HCT116 (cell line): Measurements from ENCODE around the gene OXER1. TPM values are rescaled to one million over a fixed set of nuclear protein-coding genes. Genes with fewer than 3 reads are reported as not detected.

Source experiments
- ATAC-seq: fragments of 200-7000 bp; cut with Tn5 transposase; 2 replicates; pipeline ENCODE4 v1.9.1; 2020; ENCODE audit warnings: mild to moderate bottlenecking, moderate library complexity
- BruUV-seq: library from RNA; stranded (reverse); fragments of 400-500 nt; replicated peaks from 2 replicates; lab custom pipeline; 2021; lab: Mats Ljungman, UMichigan
- CTCF ChIA-PET: fragments of 300-600 bp; sonication (Branson Sonifier 250); formaldehyde crosslinking; loops from one replicate; lab custom pipeline; 2021; ENCODE audit warnings: antibody characterized with exemption; lab: Charles Lee
- POLR2A ChIA-PET: fragments of 300-600, 350-600 bp; sonication (Branson Sonifier 250); formaldehyde crosslinking; loops from one replicate; lab custom pipeline; 2021; ENCODE audit warnings: antibody characterized with exemption; lab: Charles Lee
- RAD21 ChIA-PET, 2 experiments: fragments of 300-600 bp; sonication (Branson Sonifier 250); formaldehyde crosslinking; loops; one replicate each; lab custom pipeline; 2023; ENCODE audit warnings: low total read pairs in 2 of 2; ENCODE audit not compliant: uncharacterized antibody in 2 of 2, unreplicated experiment in 2 of 2, low non-redundant PET in 1 of 2; lab: Charles Lee
- DNase-seq: peaks from one replicate; pipeline ENCODE4 v3.0.0-alpha.2; 2010; ENCODE audit warnings: low read depth, low spot score
- H2AFZ ChIP-seq: fragments of 200-600 bp; shearing (Covaris generic), sonication (generic); 2 replicates; pipeline ENCODE4 v1.6.1; 2017; ENCODE audit warnings: low read depth, mixed run types, mixed read lengths, antibody characterized with exemption, low read length; ENCODE audit not compliant: poor library complexity, severe bottlenecking
- H3K27ac ChIP-seq: 2 replicates; pipeline ENCODE4 v1.5.1; 2012; ENCODE audit warnings: low read depth, low read length
- H3K27me3 ChIP-seq: fragments of 200-600 bp; sonication (generic); 2 replicates; pipeline ENCODE4 v1.6.1; 2016; ENCODE audit warnings: mixed run types, low read length, mixed read lengths; ENCODE audit not compliant: insufficient read depth
- H3K36me3 ChIP-seq, 2 experiments: fragments of 200-500 bp in 1 of 2; fragments of 200-600 bp in 1 of 2; sonication (Bioruptor generic) in 1 of 2; sonication (generic) in 1 of 2; 2 replicates each; pipeline versions ENCODE4 v1.5.1 to v1.6.1; 2014 to 2016; ENCODE audit warnings: low read length in 2 of 2, inconsistent platforms in 1 of 2, mixed read lengths in 1 of 2, mixed run types in 1 of 2; ENCODE audit not compliant: insufficient read depth in 2 of 2, control insufficient read depth in 1 of 2
- H3K4me1 ChIP-seq, 2 experiments: fragments of 200-600 bp in 1 of 2; sonication (generic) in 1 of 2; 2 replicates each; pipeline versions ENCODE4 v1.5.1 to v1.6.1; 2012 to 2017; ENCODE audit warnings: low read length in 2 of 2, inconsistent platforms in 1 of 2, mild to moderate bottlenecking in 1 of 2, mixed read lengths in 1 of 2, mixed run types in 1 of 2, moderate library complexity in 1 of 2; ENCODE audit not compliant: insufficient read depth in 2 of 2, control insufficient read depth in 1 of 2
- H3K4me2 ChIP-seq: fragments of 200-600 bp; sonication (generic); 2 replicates; pipeline ENCODE4 v1.6.1; 2017; ENCODE audit warnings: mixed run types, low read length, mixed read lengths
- H3K4me3 ChIP-seq, 2 experiments: fragments of 200-600 bp in 1 of 2; sonication (generic) in 1 of 2; replicated peaks in 1 of 2; 2 replicates each; pipeline ENCODE4 v1.5.1; 2011 to 2016; ENCODE audit warnings: low read length in 2 of 2, control low read depth in 1 of 2, low read depth in 1 of 2, mild to moderate bottlenecking in 1 of 2, mixed read lengths in 1 of 2, mixed run types in 1 of 2
- H3K79me2 ChIP-seq: fragments of 200-600 bp; sonication (generic); 2 replicates; pipeline ENCODE4 v1.6.1; 2017; ENCODE audit warnings: mild to moderate bottlenecking, mixed run types, low read length, moderate library complexity, mixed read lengths; ENCODE audit not compliant: insufficient read depth
- H3K9ac ChIP-seq: fragments of 200-600 bp; sonication (generic); 2 replicates; pipeline ENCODE4 v1.6.1; 2016; ENCODE audit warnings: low read length, mixed read lengths
- H3K9me2 ChIP-seq: fragments of 200-600 bp; sonication (generic), shearing (Covaris generic); 2 replicates; pipeline ENCODE4 v1.6.1; 2017; ENCODE audit warnings: mixed run types, mild to moderate bottlenecking, moderate library complexity; ENCODE audit not compliant: insufficient read depth
- H3K9me3 ChIP-seq, 2 experiments: fragments of 200-500 bp in 1 of 2; fragments of 200-600 bp in 1 of 2; sonication (Bioruptor generic) in 1 of 2; sonication (generic) in 1 of 2; 2 replicates each; pipeline ENCODE4 v1.6.1; 2014 to 2017; ENCODE audit warnings: low read length in 2 of 2, mixed read lengths in 2 of 2, inconsistent platforms in 1 of 2, low read depth in 1 of 2, mild to moderate bottlenecking in 1 of 2, mixed run types in 1 of 2, moderate library complexity in 1 of 2; ENCODE audit not compliant: control insufficient read depth in 1 of 2, insufficient read depth in 1 of 2
- H4K20me1 ChIP-seq: fragments of 200-600 bp; sonication (generic), shearing (Covaris generic); 2 replicates; pipeline ENCODE4 v1.6.1; 2017; ENCODE audit warnings: mixed run types, mild to moderate bottlenecking, moderate library complexity; ENCODE audit not compliant: insufficient read depth
- CBX3 ChIP-seq: IDR thresholded peaks from 2 replicates; pipeline ENCODE4 v1.6.1; 2012; ENCODE audit warnings: low read depth
- CEBPB ChIP-seq: IDR thresholded peaks from 2 replicates; pipeline ENCODE4 v1.6.1; 2012; ENCODE audit warnings: low read depth
- ELF1 ChIP-seq: IDR thresholded peaks from 2 replicates; pipeline ENCODE4 v1.6.1; 2012; ENCODE audit warnings: low read depth, borderline replicate concordance
- RAD21 ChIP-seq: IDR thresholded peaks from 2 replicates; pipeline ENCODE4 v1.6.1; 2012; ENCODE audit warnings: low read depth, mild to moderate bottlenecking
- SIN3A ChIP-seq: IDR thresholded peaks from 2 replicates; pipeline ENCODE4 v1.6.1; 2012; ENCODE audit warnings: low read depth
- SRF ChIP-seq: IDR thresholded peaks from 2 replicates; pipeline ENCODE4 v1.6.1; 2012; ENCODE audit warnings: low read depth
- TCF7L2 ChIP-seq: IDR thresholded peaks from 2 replicates; pipeline ENCODE4 v1.7.0; 2011; ENCODE audit warnings: borderline replicate concordance, inconsistent platforms; ENCODE audit not compliant: insufficient read depth, insufficient read length; ENCODE audit errors: extremely low read depth
- YY1 ChIP-seq: IDR thresholded peaks from 2 replicates; pipeline ENCODE4 v1.6.1; 2011; ENCODE audit warnings: low read length, low read depth, moderate library complexity, mild to moderate bottlenecking; ENCODE audit not compliant: insufficient replicate concordance; ENCODE audit errors: extremely low read depth
- ZFX ChIP-seq: fragments of 450-650 bp; IDR thresholded peaks from 2 replicates; pipeline ENCODE4 v1.6.1; 2017
- ZNF274 ChIP-seq: fragments of 200-500 bp; sonication (Bioruptor generic); IDR thresholded peaks from 2 replicates; pipeline ENCODE4 v1.6.1; 2014; ENCODE audit warnings: mild to moderate bottlenecking, low read depth, low read length, inconsistent platforms
- intact Hi-C: fragments of 100-400 bp; cut with micrococcal nuclease; formaldehyde crosslinking; loops from 2 replicates; pipeline ENCODE4 v1.10.0; 2022
- total RNA-seq: library from RNA; stranded (reverse); gene quantifications from one replicate; pipeline ENCODE4 v1.2.1, GENCODE V29; 2021; ENCODE audit not compliant: unreplicated experiment
- TF ChIP-seq, protein P1 (sequence below): IDR thresholded peaks from 2 replicates; pipeline ENCODE4 v1.6.1; 2011; ENCODE audit warnings: mild to moderate bottlenecking, low read length, moderate library complexity; ENCODE audit not compliant: insufficient replicate concordance; ENCODE audit errors: extremely low read depth
- TF ChIP-seq, protein P2 (sequence below): IDR thresholded peaks from 2 replicates; pipeline ENCODE4 v1.6.1; 2012
- TF ChIP-seq, protein P3 (sequence below), 3 experiments: fragments of 200-600 bp in 1 of 3; sonication (generic) in 1 of 3; IDR thresholded peaks in 2 of 3; conservative IDR thresholded peaks in 1 of 3; 2 replicates each; pipeline ENCODE4 v1.5.1; 2012 to 2017; ENCODE audit warnings: low read depth in 2 of 3, low read length in 2 of 3, antibody characterized with exemption in 1 of 3, borderline replicate concordance in 1 of 3, control low read depth in 1 of 3, mild to moderate bottlenecking in 1 of 3, mixed read lengths in 1 of 3, mixed run types in 1 of 3, moderate library complexity in 1 of 3; ENCODE audit not compliant: insufficient read depth in 1 of 3

The OXER1 gene
- total RNA-seq, 1 experiment from 2014 or later, result not detected

DNA sequence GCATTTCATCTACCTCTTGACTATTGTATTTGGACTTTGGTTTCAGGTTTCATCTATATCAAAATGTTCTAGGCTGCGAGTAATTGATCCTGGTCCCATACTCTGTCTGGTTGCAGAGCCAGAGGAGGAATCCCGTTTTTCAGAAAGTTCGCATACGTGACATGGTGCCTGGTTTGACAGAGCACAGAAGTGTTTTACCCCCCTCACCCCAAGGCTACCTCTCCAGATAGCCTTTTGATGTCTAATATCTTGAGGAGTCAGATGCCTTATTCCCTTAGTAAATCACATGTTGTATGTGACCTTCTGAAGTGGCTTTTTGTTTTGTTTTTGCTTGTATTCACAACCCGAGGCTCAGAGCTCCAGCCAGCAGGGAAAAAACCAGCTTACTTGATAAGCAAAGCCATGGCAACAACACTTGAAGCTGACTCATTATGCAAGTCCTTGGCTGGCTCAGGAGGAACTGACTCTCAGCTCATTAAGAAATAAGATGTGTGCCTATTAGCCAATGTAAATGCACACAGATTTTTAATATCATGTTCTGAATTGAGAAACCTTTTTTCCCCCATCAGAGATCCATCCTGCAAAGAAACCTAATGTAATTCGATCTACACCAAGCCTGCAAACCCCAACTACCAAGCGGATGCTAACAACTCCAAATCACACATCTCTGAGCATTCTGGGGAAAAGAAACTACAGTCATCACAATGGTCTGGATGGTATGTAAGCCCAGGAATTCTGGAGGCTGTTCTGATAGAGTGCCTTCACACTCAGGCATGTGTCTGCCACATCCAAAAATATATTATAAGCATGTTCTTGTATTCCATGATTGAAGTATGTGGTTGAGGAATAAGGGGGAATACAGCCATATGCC lies 41.4 kb downstream of the OXER1 start:
- ChIA-PET CTCF (no interaction called here), RAD21 (no interaction called here), POLR2A (no interaction called here)
- TF ChIP-seq RAD21 (no peak), ZFX (no peak)
- Histone ChIP-seq H3K27me3 (no peaks in the 10 kb centered on the region), H3K36me3 (no peaks in the 10 kb centered on the region), H3K9me3 (no peaks in the 10 kb centered on the region), H3K4me2 (no peak overlapping the region), H4K20me1 (no peaks in the 10 kb centered on the region), H3K9me2 (no peaks in the 10 kb centered on the region), H3K4me1 (no peaks in the 10 kb centered on the region), H3K79me2 (no peaks in the 10 kb centered on the region), H3K9ac (no peak overlapping the region), H3K27ac (no peak overlapping the region), H2AFZ (no peak overlapping the region), H3K4me3 (no peak overlapping the region)
- BruUV-seq, result no TSS peak
- DNase-seq (no peak), ATAC-seq (no peak)
- intact Hi-C loops, result no loop called here

DNA sequence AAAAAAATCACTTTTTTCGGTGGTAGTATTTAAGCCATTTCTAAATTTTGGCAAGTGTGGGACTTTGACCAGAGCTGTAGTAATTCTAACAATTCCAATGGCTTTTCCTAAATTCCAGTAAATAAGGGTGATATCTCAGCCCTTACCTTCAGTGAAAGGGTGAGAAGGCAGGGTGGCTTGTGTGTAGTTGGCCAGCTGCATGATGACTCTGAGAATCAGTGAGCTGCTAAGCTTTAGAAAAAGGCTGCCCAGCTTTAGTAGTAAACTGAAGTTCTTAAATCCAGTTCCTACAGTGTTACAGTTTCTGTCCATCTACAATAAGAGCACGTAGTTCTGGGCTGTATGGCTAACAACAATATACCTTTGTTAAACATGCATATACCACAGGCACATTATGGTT lies 42.0 kb downstream of the OXER1 start:
- no peak overlapping the region for H3K4me2 ChIP-seq
- H3K27me3 ChIP-seq, result no peaks in the 10 kb centered on the region
- no peak overlapping the region for H2AFZ ChIP-seq
- no peak for TF ChIP-seq CEBPB
- TF ChIP-seq YY1, result no peak
- TF ChIP-seq, protein P1, sequence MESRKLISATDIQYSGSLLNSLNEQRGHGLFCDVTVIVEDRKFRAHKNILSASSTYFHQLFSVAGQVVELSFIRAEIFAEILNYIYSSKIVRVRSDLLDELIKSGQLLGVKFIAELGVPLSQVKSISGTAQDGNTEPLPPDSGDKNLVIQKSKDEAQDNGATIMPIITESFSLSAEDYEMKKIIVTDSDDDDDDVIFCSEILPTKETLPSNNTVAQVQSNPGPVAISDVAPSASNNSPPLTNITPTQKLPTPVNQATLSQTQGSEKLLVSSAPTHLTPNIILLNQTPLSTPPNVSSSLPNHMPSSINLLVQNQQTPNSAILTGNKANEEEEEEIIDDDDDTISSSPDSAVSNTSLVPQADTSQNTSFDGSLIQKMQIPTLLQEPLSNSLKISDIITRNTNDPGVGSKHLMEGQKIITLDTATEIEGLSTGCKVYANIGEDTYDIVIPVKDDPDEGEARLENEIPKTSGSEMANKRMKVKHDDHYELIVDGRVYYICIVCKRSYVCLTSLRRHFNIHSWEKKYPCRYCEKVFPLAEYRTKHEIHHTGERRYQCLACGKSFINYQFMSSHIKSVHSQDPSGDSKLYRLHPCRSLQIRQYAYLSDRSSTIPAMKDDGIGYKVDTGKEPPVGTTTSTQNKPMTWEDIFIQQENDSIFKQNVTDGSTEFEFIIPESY, result no peak
- no peak for TF ChIP-seq ZFX
- TF ChIP-seq SIN3A, result no peak
- TF ChIP-seq CBX3, result no peak
- TF ChIP-seq ELF1, result no peak
- TF ChIP-seq, protein P2, sequence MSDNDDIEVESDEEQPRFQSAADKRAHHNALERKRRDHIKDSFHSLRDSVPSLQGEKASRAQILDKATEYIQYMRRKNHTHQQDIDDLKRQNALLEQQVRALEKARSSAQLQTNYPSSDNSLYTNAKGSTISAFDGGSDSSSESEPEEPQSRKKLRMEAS, result no peak
- TF ChIP-seq ZNF274, result no peak
- TF ChIP-seq, protein P3, sequence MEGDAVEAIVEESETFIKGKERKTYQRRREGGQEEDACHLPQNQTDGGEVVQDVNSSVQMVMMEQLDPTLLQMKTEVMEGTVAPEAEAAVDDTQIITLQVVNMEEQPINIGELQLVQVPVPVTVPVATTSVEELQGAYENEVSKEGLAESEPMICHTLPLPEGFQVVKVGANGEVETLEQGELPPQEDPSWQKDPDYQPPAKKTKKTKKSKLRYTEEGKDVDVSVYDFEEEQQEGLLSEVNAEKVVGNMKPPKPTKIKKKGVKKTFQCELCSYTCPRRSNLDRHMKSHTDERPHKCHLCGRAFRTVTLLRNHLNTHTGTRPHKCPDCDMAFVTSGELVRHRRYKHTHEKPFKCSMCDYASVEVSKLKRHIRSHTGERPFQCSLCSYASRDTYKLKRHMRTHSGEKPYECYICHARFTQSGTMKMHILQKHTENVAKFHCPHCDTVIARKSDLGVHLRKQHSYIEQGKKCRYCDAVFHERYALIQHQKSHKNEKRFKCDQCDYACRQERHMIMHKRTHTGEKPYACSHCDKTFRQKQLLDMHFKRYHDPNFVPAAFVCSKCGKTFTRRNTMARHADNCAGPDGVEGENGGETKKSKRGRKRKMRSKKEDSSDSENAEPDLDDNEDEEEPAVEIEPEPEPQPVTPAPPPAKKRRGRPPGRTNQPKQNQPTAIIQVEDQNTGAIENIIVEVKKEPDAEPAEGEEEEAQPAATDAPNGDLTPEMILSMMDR (IDR thresholded peaks at IDR 0.05 in 2 of 3, conservative IDR thresholded peaks at IDR 0.05 in 1 of 3; ENCODE audit: borderline replicate concordance in 1 of 3, insufficient read depth in 1 of 3, low read depth in 2 of 3, low read length in 2 of 3), result no peak
- TF ChIP-seq SRF, result no peak
- TF ChIP-seq TCF7L2, result no peak
- TF ChIP-seq, all 23 proteins: peak for 0
- H4K20me1 ChIP-seq, result no peaks in the 10 kb centered on the region
- no peaks in the 10 kb centered on the region for H3K9me2 ChIP-seq
- BruUV-seq, result no TSS peak
- H3K9me3 ChIP-seq, result no peaks in the 10 kb centered on the region
- ATAC-seq (no peak), DNase-seq (no peak)
- no peak overlapping the region for H3K4me3 ChIP-seq
- intact Hi-C loops, result no loop called here
- no peaks in the 10 kb centered on the region for H3K4me1 ChIP-seq
- POLR2A ChIA-PET, result no interaction called here
- H3K9ac ChIP-seq, result no peak overlapping the region
- RAD21 ChIA-PET, result no interaction called here
- no peaks in the 10 kb centered on the region for H3K79me2 ChIP-seq
- H3K27ac ChIP-seq, result no peak overlapping the region
- CTCF ChIA-PET, result no interaction called here
- H3K36me3 ChIP-seq, result no peaks in the 10 kb centered on the region
